ENCODE results near the gene APLP2. TPM values are rescaled to one million over a fixed set of nuclear protein-coding genes. Genes with fewer than 3 reads are reported as not detected.

APLP2 gene
- total RNA-seq, 1 experiment from 2014 or later, result 210 TPM

GRCh38 chr11:130180896-130181294 is 111.2 kb downstream of the APLP2 start:
- Histone ChIP-seq H3K4me2 (ENCODE audit: low read length) (peak overlapping the region; percentile 28; the same call in 1 of the 2 replicates), H3K27ac (ENCODE audit: low read depth, low read length) (no peak overlapping the region), H3K9me3 (ENCODE audit: control insufficient read depth in 1 of 2, insufficient read depth in 1 of 2, low read depth in 1 of 2, low read length in 2 of 2) (no peaks in the 10 kb centered on the region), H4K20me1 (ENCODE audit: insufficient read depth) (peaks cover 6% of the 10 kb centered on the region; the same call in 1 of the 2 replicates), H3K36me3 (ENCODE audit: control insufficient read depth in 1 of 2, insufficient read depth in 2 of 2, low read length in 2 of 2) (no peaks in the 10 kb centered on the region), H3K4me3 (replicated peaks in 1 of 2; ENCODE audit: low read depth in 1 of 2, low read length in 2 of 2) (no peak overlapping the region), H3K9me2 (ENCODE audit: insufficient read depth) (no peaks in the 10 kb centered on the region), H3K27me3 (ENCODE audit: insufficient read depth, low read length) (no peaks in the 10 kb centered on the region), H3K9ac (ENCODE audit: low read length) (no peak overlapping the region), H3K79me2 (ENCODE audit: insufficient read depth, low read length) (peaks cover 79% of the 10 kb centered on the region), H2AFZ (ENCODE audit: low read depth, low read length, poor library complexity, severe bottlenecking) (no peak overlapping the region), H3K4me1 (ENCODE audit: control insufficient read depth in 1 of 2, insufficient read depth in 2 of 2, low read length in 2 of 2) (peaks cover 16 to 39% of the 10 kb centered on the region in 2 experiments)
- intact Hi-C loops (cut with micrococcal nuclease), result no loop called here
- RAD21 ChIA-PET (ENCODE audit: low non-redundant PET in 1 of 2, low total read pairs in 2 of 2, uncharacterized antibody in 2 of 2, unreplicated experiment in 2 of 2), result no interaction called here
- POLR2A ChIA-PET, result no interaction called here
- ATAC-seq (no peak), DNase-seq (ENCODE audit: low read depth, low spot score) (no peak)
- TF ChIP-seq EZH2phosphoT487 (IDR thresholded peaks at IDR 0.05; ENCODE audit: borderline replicate concordance) (no peak), POLR2A (IDR thresholded peaks at IDR 0.05; ENCODE audit: borderline replicate concordance, extremely low read depth, insufficient read depth, insufficient read length) (no peak), FOSL1 (IDR thresholded peaks at IDR 0.05; ENCODE audit: low read depth) (no peak), SIN3A (IDR thresholded peaks at IDR 0.05; ENCODE audit: low read depth) (no peak), RAD21 (IDR thresholded peaks at IDR 0.05; ENCODE audit: low read depth) (no peak), SP1 (IDR thresholded peaks at IDR 0.05; ENCODE audit: low read depth) (no peak), TCF7L2 (IDR thresholded peaks at IDR 0.05; ENCODE audit: borderline replicate concordance, extremely low read depth, insufficient read depth, insufficient read length) (no peak), SRF (IDR thresholded peaks at IDR 0.05; ENCODE audit: low read depth) (no peak), ELF1 (IDR thresholded peaks at IDR 0.05; ENCODE audit: borderline replicate concordance, low read depth) (no peak), JUND (IDR thresholded peaks at IDR 0.05) (no peak), YY1 (IDR thresholded peaks at IDR 0.05; ENCODE audit: extremely low read depth, insufficient replicate concordance, low read depth, low read length) (no peak), POLR2AphosphoS5 (IDR thresholded peaks at IDR 0.05; ENCODE audit: low read depth, low read length) (no peak), EZH2 (IDR thresholded peaks at IDR 0.05) (no peak)
- no TSS peak for BruUV-seq (replicated peaks)
- CTCF ChIA-PET, result no interaction called here
